HS-27A (cell line): ENCODE data around the gene INAFM1.
A peak's percentile ranks its signal among the peaks of the same experiment; 100 is the strongest.

ENCODE experiments used
- DNase-seq: peaks from one replicate; pipeline ENCODE4 v3.0.0-alpha.2; 2012; ENCODE audit warnings: low read depth, missing footprints

Gene INAFM1

GRCh38 chr19:47274071-47274890 is at the start of gene INAFM1:
INAFM1 (plus strand) TSS chr19:47274885; CDS start chr19:47274920, 35 bp downstream.
- peak; percentile 84 for DNase-seq

GRCh38 chr19:47225746-47226425 is 48.8 kb upstream of the INAFM1 start:
- no peak for DNase-seq

GRCh38 chr19:47226426-47227351 is 48.0 kb upstream of the INAFM1 start:
- DNase-seq = no peak

- DNase-seq = peak; percentile 94
Observed at GRCh38 chr19:47227352-47228167, 47.1 kb upstream of the INAFM1 start.

GRCh38 chr19:47228168-47228936 is 46.3 kb upstream of the INAFM1 start:
- DNase-seq = no peak

GRCh38 chr19:47228937-47229675 is 45.6 kb upstream of the INAFM1 start:
- no peak for DNase-seq

- DNase-seq = no peak
Observed at GRCh38 chr19:47229676-47230053, 45.0 kb upstream of the INAFM1 start.

- DNase-seq = no peak
Observed at GRCh38 chr19:47230054-47230920, 44.4 kb upstream of the INAFM1 start.

- DNase-seq = no peak
Observed at GRCh38 chr19:47230921-47231214, 43.8 kb upstream of the INAFM1 start, which contains the start of gene BBC3. BBC3 (minus strand) TSS chr19:47231199; CDS start chr19:47228431, 2,768 bp downstream.

GRCh38 chr19:47231215-47232054 is 43.2 kb upstream of the INAFM1 start:
- no peak for DNase-seq

- DNase-seq = no peak
Observed at GRCh38 chr19:47232422-47233211, 42.1 kb upstream of the INAFM1 start.

GRCh38 chr19:47236072-47236675 is 38.5 kb upstream of the INAFM1 start:
- no peak for DNase-seq

GRCh38 chr19:47239152-47239551 is 35.5 kb upstream of the INAFM1 start:
- DNase-seq = no peak

GRCh38 chr19:47239610-47240296 is 34.9 kb upstream of the INAFM1 start:
- no peak for DNase-seq

- no peak for DNase-seq
Observed at GRCh38 chr19:47240556-47240955, 34.1 kb upstream of the INAFM1 start.
